ENCODE data around the gene PRKAA2. TPM values are rescaled to one million over a fixed set of nuclear protein-coding genes. Genes with fewer than 3 reads are reported as not detected.
A peak's percentile ranks its signal among the peaks of the same experiment; 100 is the strongest.

The PRKAA2 gene
- total and polyA plus RNA-seq, 2 of the 4 experiments (the other 2 are of a cell fraction): 0.72 to 1.4 TPM

DNA sequence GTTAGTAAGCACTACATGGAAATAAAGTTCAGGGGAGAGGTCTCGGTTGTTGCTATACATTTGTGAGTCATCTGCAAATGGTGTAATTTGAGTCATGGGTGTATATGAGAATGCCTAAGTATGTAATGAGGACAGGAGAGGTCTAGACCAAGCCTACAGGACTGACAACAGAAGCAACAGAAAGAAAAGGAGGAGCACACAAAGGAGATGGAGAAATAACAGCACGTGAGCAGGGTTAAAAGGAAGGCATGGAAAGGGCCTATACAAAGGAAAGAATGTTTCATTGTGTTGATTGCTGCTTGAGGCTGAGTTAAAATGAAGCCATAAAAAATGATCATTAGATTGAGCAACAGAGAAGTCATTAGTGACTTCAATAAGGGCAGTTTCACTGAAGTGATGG lies 28.0 kb upstream of the PRKAA2 start:
- no peak overlapping the region for H3K18ac ChIP-seq (ENCODE audit: low read depth, low read length)
- no peaks in the 10 kb centered on the region for H3K36me3 ChIP-seq (ENCODE audit: control insufficient read depth, insufficient read depth, low read length)
- H4K8ac ChIP-seq (ENCODE audit: low read depth in 2 of 2, low read length in 2 of 2): no peak overlapping the region
- in situ Hi-C loops (cut with MboI; ENCODE audit: low sequenced_read_pairs): no loop called here
- ATAC-seq (ENCODE audit: low read depth) (peak; percentile 79), DNase-seq (peak; percentile 79)
- intact Hi-C loops (cut with micrococcal nuclease): no loop called here
- TF ChIP-seq FOS (IDR thresholded peaks at IDR 0.05; ENCODE audit: low read depth, low read length) (peak; percentile 64; the same call in 1 of the 2 replicates), RAD21 (IDR thresholded peaks at IDR 0.05; ENCODE audit: low read length) (no peak)
- no peak overlapping the region for H3K27ac ChIP-seq (ENCODE audit: insufficient read depth, low read length)
- H3K4me3 ChIP-seq (ENCODE audit: insufficient read depth, low read depth, low read length): no peak overlapping the region
- no peaks in the 10 kb centered on the region for H3K9me1 ChIP-seq (ENCODE audit: insufficient read depth, low read length)
- no TSS peak for BruUV-seq (replicated peaks)
- no peak overlapping the region for H2AK9ac ChIP-seq (replicated peaks; ENCODE audit: low read depth, low read length, poor library complexity)
- no peak overlapping the region for H4K5ac ChIP-seq (ENCODE audit: low read depth, low read length)
- no peaks in the 10 kb centered on the region for H3K27me3 ChIP-seq (ENCODE audit: control insufficient read depth, insufficient read depth, low read length)
- H3K79me1 ChIP-seq (ENCODE audit: low read depth in 1 of 2, low read length in 2 of 2): no peaks in the 10 kb centered on the region
- no peak overlapping the region for H3K4me2 ChIP-seq (ENCODE audit: low read depth, low read length)
- no peak overlapping the region for H2BK5ac ChIP-seq (ENCODE audit: low read depth, low read length, poor library complexity, severe bottlenecking)
- H3K56ac ChIP-seq (ENCODE audit: extremely low read depth, insufficient read depth, low read length): no peak overlapping the region
- no peak overlapping the region for H3K4ac ChIP-seq (ENCODE audit: low read depth, low read length)
- 0 out of 3 replicates have a peak overlapping the region, but pooled peaks have one; percentile 0 for H2BK15ac ChIP-seq (ENCODE audit: low read depth, low read length)
- H3K9me3 ChIP-seq (ENCODE audit: control insufficient read depth, insufficient read depth, low read length): no peaks in the 10 kb centered on the region
- H2BK20ac ChIP-seq (ENCODE audit: low read depth, low read length): peak overlapping the region; percentile 50; the same call in 1 of the 2 replicates
- H2AK5ac ChIP-seq (ENCODE audit: low read depth, low read length): no peak overlapping the region
- peak overlapping the region; percentile 28; the same call in 1 of the 2 replicates for H4K91ac ChIP-seq (ENCODE audit: insufficient read depth, low read depth, low read length)
- peak overlapping the region; percentile 19; the same call in 1 of the 2 replicates for H3K23ac ChIP-seq (ENCODE audit: low read depth, low read length)
- H2AFZ ChIP-seq (replicated peaks; ENCODE audit: low read length, poor library complexity): no peak overlapping the region
- no peaks in the 10 kb centered on the region for H3K4me1 ChIP-seq (ENCODE audit: control insufficient read depth, insufficient read depth, low read length)
- H3K9ac ChIP-seq (ENCODE audit: low read depth, low read length): no peak overlapping the region
- no peaks in the 10 kb centered on the region for H4K20me1 ChIP-seq (ENCODE audit: insufficient read depth, low read length)
- H2BK120ac ChIP-seq (ENCODE audit: low read depth, low read length): no peak overlapping the region; the same call in 1 of the 2 replicates
- 50% methylated on average over 2 of the region's 2 CpGs; no CpG with 5 or more reads in 1 of the 2 experiments for WGBS, 2 experiments (ENCODE audit: extremely low coverage in 2 of 2, insufficient read length in 1 of 2)
- POLR2A ChIA-PET (ENCODE audit: unreplicated experiment): no interaction called here
- H3K14ac ChIP-seq (replicated peaks; ENCODE audit: low read depth, low read length): no peak overlapping the region
- CTCF ChIA-PET: no interaction called here
- dilution Hi-C loops (cut with HindIII; ENCODE audit: low sequenced_read_pairs, unreplicated experiment): no loop called here

Measured in IMR-90 (cell line).